Activated naive CD8-positive, alpha-beta T cell (primary cell): Measurements from ENCODE around the gene YWHAG.
"Not testable (repeated sequence)": the region's sequence is repeated elsewhere in the genome, so short reads cannot be mapped to it uniquely, and the experiment has no call there.

Experiments
- H3K27ac Mint-ChIP-seq: one replicate; pipeline ENCODE4 v1.8.0; 2021; ENCODE audit warnings: mixed read lengths
- H3K27me3 Mint-ChIP-seq: one replicate; pipeline ENCODE4 v1.8.0; 2021; ENCODE audit warnings: mixed read lengths
- H3K36me3 Mint-ChIP-seq: one replicate; pipeline ENCODE4 v1.8.0; 2021; ENCODE audit warnings: mixed read lengths
- H3K4me1 Mint-ChIP-seq: one replicate; pipeline ENCODE4 v1.8.0; 2021; ENCODE audit warnings: low read depth, mixed read lengths
- H3K4me3 Mint-ChIP-seq: one replicate; pipeline ENCODE4 v1.8.0; 2021; ENCODE audit warnings: mild to moderate bottlenecking, mixed read lengths
- H3K9me3 Mint-ChIP-seq: one replicate; pipeline ENCODE4 v1.8.0; 2021; ENCODE audit warnings: low read depth, mixed read lengths

The YWHAG gene

DNA sequence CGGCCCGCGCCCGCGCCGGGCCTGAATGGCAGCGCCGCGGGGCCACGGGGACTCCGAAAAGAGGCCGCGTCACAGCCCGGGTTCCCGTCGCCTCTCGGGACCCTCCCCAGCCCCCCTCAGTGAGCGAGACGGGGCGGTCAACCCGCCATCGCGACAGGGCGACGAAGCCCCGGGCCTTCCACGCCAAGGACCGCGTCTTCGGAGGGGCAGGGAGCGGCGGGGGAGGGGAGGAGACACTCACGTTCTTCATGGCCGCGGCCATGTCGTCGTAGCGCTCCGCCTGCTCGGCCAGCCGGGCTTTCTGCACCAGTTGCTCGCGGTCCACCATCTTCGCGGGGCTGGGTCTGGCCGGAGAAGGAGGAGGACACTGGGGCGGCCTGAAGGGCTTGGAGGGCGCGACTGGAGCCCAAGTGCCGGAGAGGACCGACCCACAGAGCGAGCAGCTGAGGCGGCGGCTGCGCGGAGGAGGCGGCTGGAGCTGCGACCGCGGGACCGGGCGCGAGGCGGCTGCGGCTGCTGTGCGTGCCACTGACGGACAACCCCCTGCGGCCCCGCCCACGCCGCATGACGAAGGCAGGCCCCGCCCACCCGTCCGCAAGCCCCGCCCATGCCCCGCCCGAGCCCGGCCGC, at the start of gene YWHAG:
Gene YWHAG, minus strand, starts transcription at position 511 of the 630 bp plus-strand sequence. Its CDS starts 183 bp downstream, at position 328.
- Mint-ChIP-seq H3K27ac (peak within 1 kb of the TSS; percentile 98), H3K4me1 (peaks cover 38% of the 10 kb centered on the region), H3K4me3 (peak within 1 kb of the TSS; percentile 94), H3K36me3 (peaks cover 20% of the 10 kb centered on the region), H3K9me3 (no peaks in the 10 kb centered on the region), H3K27me3 (no peaks in the 10 kb centered on the region)

DNA sequence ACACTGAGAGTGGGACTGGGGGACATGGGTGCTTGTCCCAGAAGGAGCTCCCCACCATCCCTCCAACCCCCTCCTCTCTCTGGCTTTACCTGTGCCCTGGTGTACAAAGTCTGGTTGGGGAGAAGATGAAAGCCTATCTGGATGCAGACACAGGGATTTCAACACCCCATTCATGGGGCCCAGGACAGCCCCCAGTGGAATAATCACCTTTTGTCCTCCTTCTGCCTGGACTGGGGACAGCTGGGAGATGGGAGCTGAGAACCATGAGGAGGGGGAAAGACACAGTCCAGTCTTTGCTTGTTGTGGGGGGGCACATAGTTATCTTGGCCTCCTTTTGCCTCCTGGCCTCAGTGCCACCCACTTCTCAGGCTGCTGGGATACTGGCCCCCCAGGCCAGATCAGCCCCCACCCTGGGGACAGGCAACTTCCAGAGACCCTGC, 49.4 kb upstream of the YWHAG start:
- H3K27ac Mint-ChIP-seq: no peak overlapping the region

DNA sequence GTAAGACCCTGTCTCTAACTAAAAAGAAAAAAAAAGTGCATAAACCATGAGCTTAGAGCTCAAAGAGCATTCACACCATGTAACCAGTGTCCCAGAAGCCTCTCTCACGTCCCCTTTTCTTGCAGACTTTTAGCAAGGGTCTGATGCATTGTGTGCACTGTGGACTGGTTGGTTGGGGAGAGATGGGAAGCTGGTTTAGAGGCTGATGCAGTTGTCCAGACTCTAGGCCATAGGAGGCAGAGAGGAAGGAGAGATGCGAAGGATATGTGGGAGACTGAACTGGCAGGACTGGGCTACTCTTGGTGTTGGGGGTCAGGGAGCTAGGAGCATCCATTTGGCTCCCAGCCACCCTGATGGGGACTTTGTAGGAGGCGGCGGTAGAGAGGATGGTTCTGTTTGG, 48.9 kb upstream of the YWHAG start:
- Mint-ChIP-seq H3K36me3 (no peaks in the 10 kb centered on the region), H3K4me3 (no peak overlapping the region), H3K9me3 (no peaks in the 10 kb centered on the region), H3K27ac (no peak overlapping the region), H3K4me1 (peaks cover 4% of the 10 kb centered on the region), H3K27me3 (no peaks in the 10 kb centered on the region)

More for the DNA sequence above, 49.4 kb upstream of the YWHAG start:
- H3K4me1 Mint-ChIP-seq: peaks cover 4% of the 10 kb centered on the region
- H3K9me3 Mint-ChIP-seq: no peaks in the 10 kb centered on the region
- no peaks in the 10 kb centered on the region for H3K27me3 Mint-ChIP-seq
- H3K36me3 Mint-ChIP-seq: no peaks in the 10 kb centered on the region
- H3K4me3 Mint-ChIP-seq: no peak overlapping the region

DNA sequence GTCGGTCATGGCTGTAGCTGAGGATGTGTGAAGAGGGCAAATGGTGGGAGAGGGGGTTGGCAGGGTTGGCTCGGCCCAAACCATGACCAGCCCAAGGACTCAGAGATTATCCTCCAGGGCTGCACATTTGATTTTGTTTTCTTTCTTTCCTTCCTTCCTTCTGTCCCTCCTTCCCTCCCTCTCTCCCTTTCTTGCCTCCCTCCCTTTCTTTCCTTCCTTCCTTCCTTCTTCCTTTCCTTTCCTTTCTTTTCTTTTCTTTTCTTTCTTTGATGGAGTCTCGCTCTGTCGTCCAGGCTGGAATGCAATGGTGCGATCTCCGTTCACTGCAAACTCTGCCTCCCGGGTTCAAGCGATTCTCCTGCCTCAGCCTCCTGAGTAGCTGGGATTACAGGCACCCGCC, 46.9 kb upstream of the YWHAG start:
- Mint-ChIP-seq H3K9me3 (no peaks in the 10 kb centered on the region), H3K36me3 (no peaks in the 10 kb centered on the region), H3K27ac (no peak overlapping the region), H3K27me3 (no peaks in the 10 kb centered on the region), H3K4me1 (peaks cover 6% of the 10 kb centered on the region), H3K4me3 (no peak overlapping the region)

DNA sequence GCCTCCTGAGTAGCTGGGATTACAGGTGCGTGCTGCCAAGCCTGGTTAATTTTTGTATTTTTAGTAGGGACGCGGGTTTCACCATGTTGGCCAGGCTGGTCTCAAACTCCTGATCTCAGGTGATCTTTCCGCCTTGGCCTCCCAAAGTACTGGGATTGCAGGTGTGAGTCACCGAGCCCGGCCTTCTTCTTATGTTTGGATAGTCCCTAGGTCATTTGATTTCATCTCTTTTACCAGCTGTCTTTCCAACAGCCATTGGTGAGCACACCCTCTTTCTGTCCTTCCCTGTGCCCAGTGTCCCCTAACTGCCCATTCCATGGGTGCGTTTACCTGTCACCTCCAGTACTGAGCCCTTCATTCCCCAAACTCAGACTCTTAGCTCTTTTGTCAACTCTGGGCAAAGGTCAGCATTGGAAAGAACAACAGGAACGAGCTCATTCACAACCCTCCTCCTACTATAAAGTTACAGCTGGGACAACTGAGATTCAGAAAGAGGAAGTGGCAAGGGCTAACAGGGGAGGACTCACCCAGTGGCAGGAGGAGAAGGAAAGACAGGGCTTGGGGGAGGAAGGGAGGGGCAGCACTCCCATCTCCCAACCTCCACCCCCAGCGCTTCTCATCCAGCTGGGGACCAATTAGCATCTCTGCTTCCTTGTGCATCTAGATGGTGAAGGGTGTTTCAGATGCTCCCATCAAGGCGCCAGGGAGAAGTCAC, 45.1 kb upstream of the YWHAG start:
- H3K4me3 Mint-ChIP-seq: no peak overlapping the region
- H3K4me1 Mint-ChIP-seq: peaks cover 6% of the 10 kb centered on the region
- no peaks in the 10 kb centered on the region for H3K9me3 Mint-ChIP-seq
- no peaks in the 10 kb centered on the region for H3K27me3 Mint-ChIP-seq
- no peak overlapping the region for H3K27ac Mint-ChIP-seq
- no peaks in the 10 kb centered on the region for H3K36me3 Mint-ChIP-seq

DNA sequence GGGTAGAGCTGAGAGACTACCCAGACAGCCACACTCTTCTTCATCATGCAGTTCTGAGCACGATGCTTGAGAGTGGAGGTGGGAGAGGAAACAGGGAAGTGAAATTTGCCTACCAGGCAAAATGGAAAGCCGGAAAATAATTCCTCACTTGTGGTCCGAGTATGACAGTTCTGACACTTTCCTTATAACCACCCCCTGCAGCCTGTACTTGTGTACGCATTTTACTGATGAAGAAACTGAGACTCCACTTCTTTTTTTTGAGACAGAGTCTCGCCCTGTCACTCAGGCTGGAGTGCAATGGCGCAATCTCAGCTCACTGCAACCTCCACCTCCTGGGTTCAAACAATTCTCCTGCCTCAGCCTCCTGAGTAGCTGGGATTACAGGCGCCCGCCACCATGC, 44.3 kb upstream of the YWHAG start:
- not testable (repeated sequence) for H3K27ac Mint-ChIP-seq, H3K4me3 Mint-ChIP-seq, H3K9me3 Mint-ChIP-seq, H3K27me3 Mint-ChIP-seq, H3K36me3 Mint-ChIP-seq
- H3K4me1 Mint-ChIP-seq: peaks cover 10% of the 10 kb centered on the region

DNA sequence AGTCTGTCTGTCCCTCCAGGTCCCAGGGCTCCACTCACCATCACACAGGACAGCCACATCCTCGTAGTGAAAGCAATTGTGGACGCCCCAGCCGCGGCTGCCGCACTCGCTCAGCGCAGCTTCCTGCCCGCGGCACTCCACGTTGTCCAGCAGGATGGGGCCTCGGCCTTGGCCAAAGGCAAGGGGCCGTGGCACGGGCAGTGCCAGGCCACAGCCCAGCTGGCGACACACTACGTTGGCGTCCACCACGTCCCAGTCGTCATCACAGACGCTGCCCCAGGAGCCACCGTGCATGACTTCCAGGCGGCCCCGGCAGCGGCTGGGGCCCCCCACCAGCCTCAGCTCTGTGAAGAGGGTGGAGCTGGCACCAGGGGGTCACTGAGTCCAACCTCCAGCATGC, 41.5 kb upstream of the YWHAG start:
- H3K36me3 Mint-ChIP-seq: no peaks in the 10 kb centered on the region
- H3K4me1 Mint-ChIP-seq: peaks cover 19% of the 10 kb centered on the region
- H3K27ac Mint-ChIP-seq: no peak overlapping the region
- H3K4me3 Mint-ChIP-seq: no peak overlapping the region
- no peaks in the 10 kb centered on the region for H3K9me3 Mint-ChIP-seq
- H3K27me3 Mint-ChIP-seq: no peaks in the 10 kb centered on the region

DNA sequence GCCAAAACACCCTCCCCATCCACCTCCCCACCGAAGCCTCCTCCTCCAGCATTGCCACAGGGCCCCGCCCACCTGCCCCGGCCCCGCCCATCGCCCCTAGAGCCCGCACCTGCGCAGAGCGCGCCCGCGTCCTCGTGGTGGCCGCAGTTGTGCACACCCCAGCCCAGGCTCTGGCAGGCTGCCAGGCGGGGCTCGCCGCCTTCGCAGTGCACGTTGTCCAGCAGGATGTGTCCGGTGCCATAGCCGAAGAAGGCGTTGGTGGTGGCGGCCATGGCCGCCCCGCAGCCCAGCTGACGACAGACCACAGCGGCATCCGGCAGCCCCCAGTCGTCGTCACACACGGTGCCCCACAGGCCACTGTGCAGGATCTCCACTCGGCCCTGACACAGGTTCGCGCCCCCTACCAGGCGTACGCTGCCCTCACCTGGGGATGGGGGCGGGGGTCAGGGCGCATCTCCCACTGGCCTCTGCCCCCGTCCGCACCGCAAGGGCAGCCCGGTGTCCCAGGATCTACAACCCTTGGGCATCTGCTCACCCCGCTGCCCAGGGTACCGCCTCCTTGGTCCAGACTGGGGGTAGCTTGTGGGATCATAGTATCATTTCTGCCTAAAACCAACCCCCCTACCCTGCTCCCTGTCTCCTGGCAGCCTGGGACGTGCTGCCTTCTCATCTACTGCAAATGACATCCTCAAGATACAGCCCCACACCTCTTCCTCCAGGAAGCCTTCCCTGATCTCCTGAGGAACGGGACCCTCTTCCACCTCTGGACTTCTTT, 38.8 kb upstream of the YWHAG start:
- no peaks in the 10 kb centered on the region for H3K27me3 Mint-ChIP-seq
- peak overlapping the region; percentile 93 for H3K27ac Mint-ChIP-seq
- H3K4me3 Mint-ChIP-seq: peak overlapping the region; percentile 92
- H3K4me1 Mint-ChIP-seq: peaks cover 21% of the 10 kb centered on the region
- no peaks in the 10 kb centered on the region for H3K36me3 Mint-ChIP-seq
- H3K9me3 Mint-ChIP-seq: no peaks in the 10 kb centered on the region

DNA sequence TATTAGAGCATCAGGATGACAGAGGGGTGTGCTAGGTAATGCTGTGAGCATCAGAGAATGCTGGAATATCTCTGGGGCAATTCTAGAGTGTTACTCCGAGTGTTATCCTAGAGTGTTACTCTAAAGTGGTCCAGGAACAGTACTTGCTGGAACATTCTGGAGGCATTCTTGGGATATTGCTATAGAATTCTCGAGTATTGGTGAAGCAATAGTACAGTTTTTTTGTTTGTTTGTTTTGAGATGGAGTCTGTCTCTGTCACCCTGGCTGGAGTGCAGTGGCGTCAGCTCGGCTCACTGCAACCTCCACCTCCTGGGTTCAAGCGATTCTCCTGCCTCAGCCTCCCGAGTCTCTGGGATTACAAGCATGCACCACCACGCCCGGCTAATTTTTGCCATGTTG, 38.1 kb upstream of the YWHAG start:
- Mint-ChIP-seq H3K27me3 (no peaks in the 10 kb centered on the region), H3K9me3 (no peaks in the 10 kb centered on the region), H3K4me1 (peaks cover 23% of the 10 kb centered on the region), H3K4me3 (peak overlapping the region; percentile 71), H3K36me3 (no peaks in the 10 kb centered on the region), H3K27ac (no peak overlapping the region)

DNA sequence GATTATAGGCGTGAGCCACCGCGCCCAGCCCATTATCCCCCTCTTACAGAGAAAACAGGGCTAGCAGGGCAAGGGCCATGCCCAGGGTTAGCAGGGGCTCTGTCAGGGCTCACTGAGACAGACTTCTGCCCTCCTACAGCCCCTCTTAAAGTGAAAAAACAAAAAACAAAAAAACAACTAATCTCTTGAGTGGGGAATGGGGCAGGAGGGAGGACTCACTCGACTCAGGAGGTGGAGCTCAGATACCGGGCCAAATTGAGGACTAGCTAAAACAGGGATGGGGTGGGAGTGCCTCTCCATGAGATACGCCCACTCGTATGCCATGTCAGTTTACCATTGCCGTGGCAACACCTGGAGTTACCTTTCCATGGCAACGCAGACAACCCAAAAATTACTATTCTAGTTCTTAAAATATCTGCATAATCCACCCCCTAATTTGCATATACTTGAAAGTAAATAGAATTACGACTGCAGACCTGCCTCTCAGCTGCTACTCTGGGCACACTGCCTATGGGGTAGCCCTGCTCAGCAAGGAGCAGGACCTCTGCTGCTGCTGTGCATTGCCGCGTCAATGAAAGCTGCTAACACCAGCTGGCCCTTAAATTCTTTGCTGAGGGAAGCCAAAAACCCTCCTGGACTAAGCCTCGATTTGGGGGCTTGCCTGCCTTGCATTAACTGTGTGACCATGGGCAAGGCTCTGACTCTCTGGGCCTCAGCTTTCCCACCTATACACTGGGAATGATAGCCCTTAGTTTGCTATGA, 37.4 kb upstream of the YWHAG start:
- Mint-ChIP-seq H3K27me3 (no peaks in the 10 kb centered on the region), H3K4me1 (peaks cover 22% of the 10 kb centered on the region), H3K4me3 (peak overlapping the region; percentile 71), H3K9me3 (no peaks in the 10 kb centered on the region), H3K27ac (peak overlapping the region; percentile 34), H3K36me3 (no peaks in the 10 kb centered on the region)

DNA sequence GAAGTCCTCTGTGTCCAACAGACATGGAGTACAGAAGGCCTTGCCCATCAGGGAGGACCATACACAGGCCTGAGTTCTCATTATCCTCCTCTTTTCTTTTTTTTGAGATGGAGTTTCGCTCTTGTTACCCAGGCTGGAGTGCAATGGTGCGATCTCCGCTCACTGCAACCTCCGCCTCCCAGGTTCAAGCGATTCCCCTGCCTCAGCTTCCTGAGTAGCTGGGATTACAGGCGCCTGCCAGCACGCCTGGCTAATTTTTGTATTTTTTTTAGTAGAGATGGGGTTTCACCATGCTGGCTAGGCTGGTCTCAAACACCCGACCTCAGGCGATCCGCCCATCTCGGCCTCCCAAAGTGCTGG, 36.8 kb upstream of the YWHAG start:
- not testable (repeated sequence) for H3K4me3 Mint-ChIP-seq, H3K36me3 Mint-ChIP-seq, H3K9me3 Mint-ChIP-seq, H3K27ac Mint-ChIP-seq, H3K27me3 Mint-ChIP-seq
- H3K4me1 Mint-ChIP-seq: peaks cover 20% of the 10 kb centered on the region

DNA sequence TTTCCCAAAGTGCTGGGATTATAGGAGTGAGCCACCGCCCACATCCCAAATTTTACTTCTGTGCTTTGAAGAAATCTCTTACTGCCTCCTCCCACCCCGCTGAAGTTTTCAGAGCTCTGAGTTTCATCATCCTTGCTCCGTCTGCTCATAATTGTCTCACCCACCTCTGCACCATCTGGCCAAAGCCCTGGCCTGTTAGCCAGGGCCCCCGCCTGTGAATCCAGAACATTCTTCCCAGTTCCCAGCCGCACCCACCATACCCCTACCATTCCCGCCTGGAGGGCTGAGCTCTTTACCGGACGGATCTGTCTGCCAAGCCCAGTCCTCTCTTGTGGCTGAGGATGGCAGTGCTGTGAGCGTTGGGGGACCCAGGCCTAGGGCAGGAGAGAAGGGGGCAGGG, 36.2 kb upstream of the YWHAG start:
- Mint-ChIP-seq H3K4me3 (no peak overlapping the region), H3K27me3 (no peaks in the 10 kb centered on the region), H3K9me3 (no peaks in the 10 kb centered on the region), H3K27ac (no peak overlapping the region), H3K4me1 (peaks cover 20% of the 10 kb centered on the region), H3K36me3 (no peaks in the 10 kb centered on the region)

DNA sequence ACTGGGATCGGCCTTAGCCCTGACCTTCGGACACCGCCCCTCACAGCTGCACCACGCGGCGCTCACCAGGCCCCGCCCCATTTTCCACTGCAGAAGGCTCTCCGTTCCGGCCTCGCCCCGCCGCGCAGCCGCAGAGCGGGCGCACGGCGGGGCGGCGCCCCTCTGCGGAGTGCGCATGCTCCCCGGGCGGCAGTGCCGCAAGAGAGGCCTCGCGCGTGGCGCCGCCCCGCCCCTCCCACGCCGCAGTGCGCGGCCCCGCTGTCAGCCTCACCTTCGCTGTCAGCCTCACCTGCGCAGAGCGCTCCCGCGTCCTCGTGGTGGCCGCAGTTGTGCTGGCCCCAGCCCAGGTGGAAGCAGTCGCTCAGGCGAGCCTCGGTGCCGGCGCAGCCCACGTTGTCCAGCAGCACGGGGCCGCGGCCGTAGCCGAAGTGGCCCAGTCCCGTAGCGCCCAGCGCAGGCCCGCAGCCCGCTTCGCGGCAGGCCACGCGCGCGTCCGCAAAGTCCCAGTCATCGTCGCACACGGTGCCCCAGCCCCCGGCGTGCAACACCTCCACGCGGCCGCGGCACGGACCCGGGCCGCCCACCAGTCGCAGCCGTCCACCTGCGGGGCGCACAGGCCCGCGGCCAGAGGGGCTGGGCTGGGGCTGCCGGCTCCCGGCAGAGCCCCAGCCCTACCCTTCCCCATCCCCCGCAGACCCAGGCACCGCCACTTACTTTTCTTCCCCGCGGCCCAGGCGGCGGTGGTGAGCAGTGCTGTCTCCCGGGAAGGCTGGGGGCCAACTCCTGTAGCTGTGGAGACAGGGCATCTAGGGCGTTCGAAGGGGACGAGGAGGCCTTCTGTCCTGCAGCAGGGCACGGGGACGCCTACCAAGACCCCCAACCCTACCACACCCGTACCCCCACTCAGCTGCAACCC, 34.6 kb upstream of the YWHAG start:
- H3K4me3 Mint-ChIP-seq: peak overlapping the region; percentile 88
- H3K27me3 Mint-ChIP-seq: no peaks in the 10 kb centered on the region
- peaks cover 17% of the 10 kb centered on the region for H3K4me1 Mint-ChIP-seq
- H3K27ac Mint-ChIP-seq: peak overlapping the region; percentile 98
- H3K9me3 Mint-ChIP-seq: no peaks in the 10 kb centered on the region
- H3K36me3 Mint-ChIP-seq: no peaks in the 10 kb centered on the region

DNA sequence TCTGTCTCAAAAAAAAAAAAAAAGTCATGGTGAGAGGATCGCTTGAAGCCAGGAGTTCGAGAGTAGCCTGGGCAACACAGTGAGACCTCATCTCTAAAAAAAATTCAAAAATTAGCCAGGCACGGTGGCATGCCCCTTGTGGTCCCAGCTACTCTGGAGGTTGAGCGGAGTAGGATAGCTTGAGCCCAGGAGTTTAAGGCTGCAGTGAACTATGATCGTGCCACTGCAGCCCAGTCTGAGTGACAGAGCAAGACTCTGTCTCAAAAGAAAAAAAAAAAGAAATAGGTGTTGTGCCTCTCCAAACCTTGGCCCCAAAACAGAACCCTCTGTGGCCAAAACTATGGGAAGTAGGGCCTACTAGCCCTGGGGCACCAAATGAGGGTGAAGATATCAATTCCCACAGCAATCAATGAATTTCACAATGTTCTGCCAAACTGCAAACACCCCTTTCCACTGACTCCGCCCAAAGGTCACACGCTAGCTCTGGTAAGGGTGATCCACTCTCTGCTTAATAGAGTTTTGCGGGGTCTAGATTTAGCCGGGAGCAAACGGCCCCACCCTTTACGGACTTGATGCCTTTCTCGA, 33.8 kb upstream of the YWHAG start:
- Mint-ChIP-seq H3K4me3 (peak overlapping the region; percentile 88), H3K27me3 (no peaks in the 10 kb centered on the region), H3K4me1 (peaks cover 13% of the 10 kb centered on the region), H3K27ac (peak overlapping the region; percentile 98), H3K36me3 (no peaks in the 10 kb centered on the region), H3K9me3 (no peaks in the 10 kb centered on the region)
